ENCODE data around the gene PLD4.

PLD4 gene

DNA sequence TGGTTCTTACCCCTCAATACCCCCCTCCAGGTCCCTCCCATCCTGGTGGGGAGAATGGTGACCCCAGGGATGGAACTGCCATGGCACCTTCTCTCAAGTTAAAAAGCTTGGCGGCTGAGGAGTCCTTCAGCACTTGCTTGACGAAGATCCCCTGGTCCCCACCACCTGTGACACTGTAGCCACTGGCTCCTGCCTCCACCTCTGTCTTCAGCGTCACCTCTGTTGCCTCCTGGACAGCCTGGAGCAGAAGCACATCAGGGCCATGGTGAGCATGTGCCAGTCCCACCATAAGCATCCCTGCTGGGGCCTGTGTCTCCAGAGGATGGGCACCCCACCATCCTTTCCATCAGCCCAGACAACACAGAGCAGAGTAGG is 30.7 kb downstream of the PLD4 start:
- no peak overlapping the region for H3K4me2 ChIP-seq (ENCODE audit: low read length)
- H3K9ac ChIP-seq (ENCODE audit: low read length): no peak overlapping the region
- no peak overlapping the region for H3K27ac ChIP-seq (ENCODE audit: low read depth, low read length, poor library complexity, severe bottlenecking)
- H3F3A ChIP-seq (ENCODE audit: insufficient read depth, low read length): no peaks in the 10 kb centered on the region
- H3K4me3 ChIP-seq (ENCODE audit: low read depth, low read length, poor library complexity, severe bottlenecking): no peak overlapping the region
- H3K36me3 ChIP-seq (ENCODE audit: insufficient read depth, low read length): no peaks in the 10 kb centered on the region
- H3K9me3 ChIP-seq (ENCODE audit: low read length): no peaks in the 10 kb centered on the region
- no peaks in the 10 kb centered on the region for H4K20me1 ChIP-seq (ENCODE audit: insufficient read depth, low read length)
- H3K27me3 ChIP-seq (ENCODE audit: insufficient read depth, low read length): no peaks in the 10 kb centered on the region; the same call in 1 of the 2 replicates
- no peak overlapping the region for H2AFZ ChIP-seq (ENCODE audit: low read length)
- H3K4me1 ChIP-seq (ENCODE audit: insufficient read depth, low read length, severe bottlenecking): no peaks in the 10 kb centered on the region
- no peaks in the 10 kb centered on the region for H3K9me2 ChIP-seq (ENCODE audit: low read depth, low read length)
- H3K79me2 ChIP-seq (ENCODE audit: insufficient read depth, low read length): no peaks in the 10 kb centered on the region
- TF ChIP-seq, protein P1, sequence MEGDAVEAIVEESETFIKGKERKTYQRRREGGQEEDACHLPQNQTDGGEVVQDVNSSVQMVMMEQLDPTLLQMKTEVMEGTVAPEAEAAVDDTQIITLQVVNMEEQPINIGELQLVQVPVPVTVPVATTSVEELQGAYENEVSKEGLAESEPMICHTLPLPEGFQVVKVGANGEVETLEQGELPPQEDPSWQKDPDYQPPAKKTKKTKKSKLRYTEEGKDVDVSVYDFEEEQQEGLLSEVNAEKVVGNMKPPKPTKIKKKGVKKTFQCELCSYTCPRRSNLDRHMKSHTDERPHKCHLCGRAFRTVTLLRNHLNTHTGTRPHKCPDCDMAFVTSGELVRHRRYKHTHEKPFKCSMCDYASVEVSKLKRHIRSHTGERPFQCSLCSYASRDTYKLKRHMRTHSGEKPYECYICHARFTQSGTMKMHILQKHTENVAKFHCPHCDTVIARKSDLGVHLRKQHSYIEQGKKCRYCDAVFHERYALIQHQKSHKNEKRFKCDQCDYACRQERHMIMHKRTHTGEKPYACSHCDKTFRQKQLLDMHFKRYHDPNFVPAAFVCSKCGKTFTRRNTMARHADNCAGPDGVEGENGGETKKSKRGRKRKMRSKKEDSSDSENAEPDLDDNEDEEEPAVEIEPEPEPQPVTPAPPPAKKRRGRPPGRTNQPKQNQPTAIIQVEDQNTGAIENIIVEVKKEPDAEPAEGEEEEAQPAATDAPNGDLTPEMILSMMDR (IDR thresholded peaks at IDR 0.05; ENCODE audit: low read length): no peak
- no peak for TF ChIP-seq EZH2 (IDR thresholded peaks at IDR 0.05; ENCODE audit: borderline replicate concordance, low read length)

DNA sequence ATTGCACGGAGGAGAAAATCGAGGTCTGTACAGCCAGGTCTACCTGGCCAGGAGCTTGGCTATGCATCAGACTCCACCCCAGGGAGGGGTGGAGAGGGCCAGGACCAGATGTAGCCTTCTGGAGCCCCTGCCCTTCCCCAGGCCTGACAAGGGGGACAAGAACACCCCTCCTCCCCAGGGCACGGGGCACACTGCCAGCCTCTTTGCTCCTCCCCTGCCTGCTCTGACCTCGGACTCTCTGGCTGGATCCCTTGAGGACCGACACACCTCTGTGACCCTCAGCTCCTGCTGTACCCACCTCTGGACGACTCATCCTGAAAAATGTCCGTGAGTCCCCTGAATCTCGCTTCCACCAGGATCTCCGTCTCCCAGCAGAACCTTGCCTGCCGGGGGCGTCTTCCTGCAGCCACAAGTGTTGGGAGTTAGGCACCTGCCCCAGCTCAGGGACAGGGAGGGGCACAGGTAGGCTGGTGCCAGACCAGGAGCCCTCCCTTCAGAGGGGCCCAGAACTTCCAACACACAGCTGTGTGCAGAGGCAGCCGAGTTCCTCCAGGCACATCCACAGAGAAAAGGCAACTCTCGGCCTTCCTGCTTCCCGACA is 31.7 kb downstream of the PLD4 start:
- TF ChIP-seq EZH2 (IDR thresholded peaks at IDR 0.05; ENCODE audit: borderline replicate concordance, low read length): no peak
- H3K4me2 ChIP-seq (ENCODE audit: low read length): no peak overlapping the region
- H3K27me3 ChIP-seq (ENCODE audit: insufficient read depth, low read length): no peaks in the 10 kb centered on the region; the same call in 1 of the 2 replicates
- no peak overlapping the region for H2AFZ ChIP-seq (ENCODE audit: low read length)
- H3K79me2 ChIP-seq (ENCODE audit: insufficient read depth, low read length): no peaks in the 10 kb centered on the region
- no peak overlapping the region for H3K27ac ChIP-seq (ENCODE audit: low read depth, low read length, poor library complexity, severe bottlenecking)
- no peaks in the 10 kb centered on the region for H3K9me3 ChIP-seq (ENCODE audit: low read length)
- no peaks in the 10 kb centered on the region for H3K4me1 ChIP-seq (ENCODE audit: insufficient read depth, low read length, severe bottlenecking)
- no peaks in the 10 kb centered on the region for H4K20me1 ChIP-seq (ENCODE audit: insufficient read depth, low read length)
- H3K36me3 ChIP-seq (ENCODE audit: insufficient read depth, low read length): no peaks in the 10 kb centered on the region
- H3K4me3 ChIP-seq (ENCODE audit: low read depth, low read length, poor library complexity, severe bottlenecking): no peak overlapping the region
- H3F3A ChIP-seq (ENCODE audit: insufficient read depth, low read length): no peaks in the 10 kb centered on the region
- H3K9me2 ChIP-seq (ENCODE audit: low read depth, low read length): no peaks in the 10 kb centered on the region
- H3K9ac ChIP-seq (ENCODE audit: low read length): no peak overlapping the region

DNA sequence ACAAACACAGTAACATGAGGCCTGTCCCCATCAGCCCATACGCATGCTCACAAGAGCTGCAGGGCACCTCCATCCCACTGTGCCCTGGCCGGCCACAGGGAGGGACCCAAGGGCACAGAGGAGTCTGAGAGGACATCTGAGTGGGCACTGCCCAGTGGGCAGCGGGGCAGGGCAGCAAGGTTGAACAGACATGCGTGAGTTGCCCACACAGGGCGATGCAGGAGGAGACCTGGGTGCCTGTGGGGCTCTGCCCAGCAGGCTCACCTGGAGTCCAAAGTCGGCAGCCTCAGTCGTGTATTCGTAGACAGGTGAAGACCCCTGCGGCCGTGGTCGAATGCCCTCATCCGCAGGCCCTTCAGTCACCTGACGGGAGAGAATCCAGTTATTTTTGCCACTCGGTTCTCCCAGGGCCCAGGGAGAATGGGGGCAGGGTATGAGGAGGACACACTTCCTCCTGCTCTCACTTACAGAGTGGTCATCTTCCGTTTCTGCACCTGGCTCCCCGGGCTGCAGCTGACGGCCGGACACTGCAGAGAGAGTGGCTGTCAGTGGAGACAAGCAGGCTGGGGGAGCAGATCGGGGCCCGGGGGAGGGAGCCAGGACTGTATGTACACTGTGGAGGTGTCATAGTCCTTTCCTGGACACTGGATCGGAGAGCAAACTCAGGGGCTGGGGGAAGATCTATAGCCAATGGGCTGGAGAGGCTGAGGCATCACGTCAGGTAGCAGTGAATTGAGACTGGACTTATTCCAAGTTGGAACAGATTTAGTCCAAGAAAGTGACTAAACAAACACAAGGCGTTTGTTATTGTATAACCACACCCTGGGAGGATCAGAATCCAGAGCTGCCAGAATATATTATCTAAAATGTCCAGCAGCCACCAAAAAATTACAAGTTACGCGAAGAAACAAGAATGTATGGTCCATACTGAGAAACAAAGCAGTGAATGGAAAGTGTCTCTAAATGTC is 32.8 kb downstream of the PLD4 start:
- TF ChIP-seq, protein P1 (IDR thresholded peaks at IDR 0.05; ENCODE audit: low read length): no peak
- TF ChIP-seq EZH2 (IDR thresholded peaks at IDR 0.05; ENCODE audit: borderline replicate concordance, low read length): no peak
- Histone ChIP-seq H3K9me2 (ENCODE audit: low read depth, low read length) (no peaks in the 10 kb centered on the region), H3F3A (ENCODE audit: insufficient read depth, low read length) (no peaks in the 10 kb centered on the region), H3K4me1 (ENCODE audit: insufficient read depth, low read length, severe bottlenecking) (no peaks in the 10 kb centered on the region), H3K27ac (ENCODE audit: low read depth, low read length, poor library complexity, severe bottlenecking) (no peak overlapping the region), H4K20me1 (ENCODE audit: insufficient read depth, low read length) (no peaks in the 10 kb centered on the region), H3K27me3 (ENCODE audit: insufficient read depth, low read length) (no peaks in the 10 kb centered on the region; the same call in 1 of the 2 replicates), H3K79me2 (ENCODE audit: insufficient read depth, low read length) (no peaks in the 10 kb centered on the region), H2AFZ (ENCODE audit: low read length) (no peak overlapping the region), H3K9me3 (ENCODE audit: low read length) (no peaks in the 10 kb centered on the region), H3K4me2 (ENCODE audit: low read length) (no peak overlapping the region), H3K36me3 (ENCODE audit: insufficient read depth, low read length) (no peaks in the 10 kb centered on the region), H3K4me3 (ENCODE audit: low read depth, low read length, poor library complexity, severe bottlenecking) (no peak overlapping the region), H3K9ac (ENCODE audit: low read length) (no peak overlapping the region)

Measured in OCI-LY1 (cell line).